Tibial artery (tissue), 4 donors: ENCODE results near the gene CTAGE1.

Experiments used
- DNase-seq, 2 donors: peaks; one replicate each; pipeline ENCODE4 v3.0.0-alpha.2; 2019
- H3K27ac ChIP-seq, 2 donors: fragments of 200-600 bp; sonication (generic) in 1 of 2; 1 replicate in 1 of 2; 2 replicates in 1 of 2; pipeline ENCODE4 v1.5.1; 2018 to 2019; ENCODE audit warnings: mild to moderate bottlenecking in 1 of 2
- H3K27me3 ChIP-seq, 2 donors: fragments of 200-600 bp; sonication (generic) in 1 of 2; one replicate each; pipeline versions ENCODE4 v1.5.1 to v1.6.0; 2016 to 2019
- H3K36me3 ChIP-seq, 3 donors: fragments of 200-600 bp; sonication (generic) in 2 of 3; one replicate each; pipeline ENCODE4 v1.5.1; 2016 to 2019; ENCODE audit warnings: mild to moderate bottlenecking in 2 of 3
- H3K4me1 ChIP-seq, 4 donors: fragments of 200-600 bp; sonication (generic) in 2 of 4; 1 replicate in 3 of 4; 2 replicates in 1 of 4; pipeline ENCODE4 v1.5.1; 2016 to 2019
- H3K4me3 ChIP-seq, 2 donors: fragments of 200-600 bp; sonication (generic) in 1 of 2; 1 replicate in 1 of 2; 2 replicates in 1 of 2; pipeline ENCODE4 v1.5.1; 2018 to 2019; ENCODE audit warnings: mild to moderate bottlenecking in 2 of 2
- H3K9me3 ChIP-seq, 3 donors: fragments of 200-600 bp; sonication (generic) in 1 of 3; one replicate each; pipeline ENCODE4 v1.5.1; 2016 to 2019
- intact Hi-C: fragments of 100-400 bp; cut with DNase I; formaldehyde crosslinking; loops from one replicate; pipeline ENCODE4 v1.15.0; 2023; ENCODE audit warnings: low total_unique reads
- TF ChIP-seq, protein P1 (sequence below), 2 experiments: fragments of 200-600 bp in 1 of 2; fragments of 450-650 bp in 1 of 2; IDR thresholded peaks; one replicate each; pipeline ENCODE4 v1.5.1; 2017 to 2019; ENCODE audit warnings: antibody characterized with exemption in 2 of 2, mild to moderate bottlenecking in 1 of 2, moderate library complexity in 1 of 2

CTAGE1 gene

GRCh38 chr18:22427822-22428549 is 10.3 kb upstream of the CTAGE1 start:
- Histone ChIP-seq H3K4me3 (no peak overlapping the region), H3K9me3 (no peaks in the 10 kb centered on the region), H3K27ac (peak overlapping the region; percentile 36 to 67), H3K4me1 (peaks cover 0 to 63% (median 30%) of the 10 kb centered on the region in 4 donors), H3K27me3 (no peaks in the 10 kb centered on the region), H3K36me3 (no peaks in the 10 kb centered on the region)
- TF ChIP-seq, protein P1, sequence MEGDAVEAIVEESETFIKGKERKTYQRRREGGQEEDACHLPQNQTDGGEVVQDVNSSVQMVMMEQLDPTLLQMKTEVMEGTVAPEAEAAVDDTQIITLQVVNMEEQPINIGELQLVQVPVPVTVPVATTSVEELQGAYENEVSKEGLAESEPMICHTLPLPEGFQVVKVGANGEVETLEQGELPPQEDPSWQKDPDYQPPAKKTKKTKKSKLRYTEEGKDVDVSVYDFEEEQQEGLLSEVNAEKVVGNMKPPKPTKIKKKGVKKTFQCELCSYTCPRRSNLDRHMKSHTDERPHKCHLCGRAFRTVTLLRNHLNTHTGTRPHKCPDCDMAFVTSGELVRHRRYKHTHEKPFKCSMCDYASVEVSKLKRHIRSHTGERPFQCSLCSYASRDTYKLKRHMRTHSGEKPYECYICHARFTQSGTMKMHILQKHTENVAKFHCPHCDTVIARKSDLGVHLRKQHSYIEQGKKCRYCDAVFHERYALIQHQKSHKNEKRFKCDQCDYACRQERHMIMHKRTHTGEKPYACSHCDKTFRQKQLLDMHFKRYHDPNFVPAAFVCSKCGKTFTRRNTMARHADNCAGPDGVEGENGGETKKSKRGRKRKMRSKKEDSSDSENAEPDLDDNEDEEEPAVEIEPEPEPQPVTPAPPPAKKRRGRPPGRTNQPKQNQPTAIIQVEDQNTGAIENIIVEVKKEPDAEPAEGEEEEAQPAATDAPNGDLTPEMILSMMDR (IDR thresholded peaks at IDR 0.05) = no peak
- intact Hi-C loops = no loop called here
- no peak for DNase-seq

- Histone ChIP-seq H3K4me1 (peaks cover 0 to 59% (median 26%) of the 10 kb centered on the region in 4 donors), H3K27ac (no peak overlapping the region), H3K27me3 (no peaks in the 10 kb centered on the region), H3K4me3 (no peak overlapping the region), H3K9me3 (no peaks in the 10 kb centered on the region), H3K36me3 (no peaks in the 10 kb centered on the region)
- TF ChIP-seq, protein P1 (IDR thresholded peaks at IDR 0.05) = no peak
- intact Hi-C loops = no loop called here
- DNase-seq = no peak
These were observed 6.8 kb upstream of the CTAGE1 start for GRCh38 chr18:22424565-22424963.

GRCh38 chr18:22423878-22424564 is 6.3 kb upstream of the CTAGE1 start:
- Histone ChIP-seq H3K4me1 (peaks cover 0 to 55% (median 26%) of the 10 kb centered on the region in 4 donors), H3K27ac (peak overlapping the region; percentile 54 to 67), H3K27me3 (no peaks in the 10 kb centered on the region), H3K36me3 (no peaks in the 10 kb centered on the region), H3K9me3 (no peaks in the 10 kb centered on the region), H3K4me3 (no peak overlapping the region)
- intact Hi-C loops = no loop called here
- TF ChIP-seq, protein P1 (IDR thresholded peaks at IDR 0.05) = no peak
- no peak for DNase-seq

DNA sequence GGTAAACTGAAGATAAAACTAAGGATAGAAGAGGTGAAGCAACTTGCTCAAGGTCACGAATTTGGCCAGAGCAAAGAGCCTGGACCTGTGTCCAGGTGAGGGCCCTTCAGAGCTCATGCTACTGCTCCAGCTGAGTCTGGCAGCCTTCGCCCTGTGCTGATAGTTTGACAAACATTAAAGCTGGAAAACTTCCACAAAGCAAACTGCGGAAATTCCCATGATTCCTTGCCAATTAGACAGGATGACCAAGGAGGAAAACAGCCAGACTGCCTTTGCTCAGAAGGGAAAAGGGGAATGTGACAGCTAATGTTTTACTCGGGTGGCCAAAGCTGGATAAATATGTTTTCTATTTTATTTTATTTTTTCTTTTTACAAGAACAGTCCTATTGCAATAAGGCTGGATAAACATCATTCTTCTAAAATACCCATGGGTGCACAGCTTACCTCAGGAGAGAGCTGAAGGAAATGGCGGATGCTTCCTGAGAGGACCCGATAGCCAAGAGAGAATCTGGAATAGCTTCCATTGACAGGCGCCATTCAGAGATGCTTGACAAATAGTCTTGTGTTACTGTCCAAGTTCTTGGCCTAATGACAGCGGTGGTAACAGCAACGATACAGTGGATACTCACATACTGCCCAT is 5.3 kb upstream of the CTAGE1 start:
- TF ChIP-seq, protein P1 (IDR thresholded peaks at IDR 0.05) = no peak
- Histone ChIP-seq H3K4me3 (peak overlapping the region in 1 of 2 donors; percentile 13), H3K27ac (peak overlapping the region; percentile 54 to 67), H3K27me3 (no peaks in the 10 kb centered on the region), H3K9me3 (no peaks in the 10 kb centered on the region), H3K36me3 (no peaks in the 10 kb centered on the region), H3K4me1 (peaks cover 0 to 45% (median 22%) of the 10 kb centered on the region in 4 donors)
- intact Hi-C loops = no loop called here
- DNase-seq = peak in 1 of 2 donors; percentile 40

DNA sequence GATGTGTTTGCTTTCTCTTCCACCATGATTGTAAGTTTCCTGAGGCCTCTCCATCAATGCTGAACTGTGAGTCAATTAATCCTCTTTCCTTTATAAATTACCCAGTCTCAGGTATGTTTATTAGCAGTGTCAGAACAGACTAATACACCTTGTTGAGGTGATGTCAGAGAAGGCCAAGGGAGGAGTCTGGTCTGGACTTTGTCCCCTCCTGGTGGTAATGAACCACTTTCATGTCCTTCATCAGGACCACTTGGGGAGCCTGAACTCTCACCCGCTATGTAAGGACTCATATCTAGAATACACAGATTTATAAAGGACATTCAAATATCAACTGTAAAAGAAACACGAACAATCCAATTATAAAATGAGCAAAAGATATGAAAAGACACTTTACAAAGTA is 2.9 kb upstream of the CTAGE1 start:
- no peak overlapping the region for H3K4me3 ChIP-seq
- peaks cover 0 to 31% (median 14%) of the 10 kb centered on the region in 4 donors for H3K4me1 ChIP-seq
- no peaks in the 10 kb centered on the region for H3K27me3 ChIP-seq
- H3K36me3 ChIP-seq = no peaks in the 10 kb centered on the region
- no peak overlapping the region for H3K27ac ChIP-seq
- H3K9me3 ChIP-seq = no peaks in the 10 kb centered on the region
- no peak for DNase-seq
- TF ChIP-seq, protein P1 (IDR thresholded peaks at IDR 0.05) = no peak
- intact Hi-C loops = no loop called here
